22Rv1 (cell line): ENCODE results near the gene GPA33.

Source experiments
- H3K27ac ChIP-seq: fragments of 450-650 bp; 2 replicates; pipeline ENCODE4 v1.5.1; 2017
- CTCF ChIP-seq: fragments of 450-650 bp; IDR thresholded peaks from 2 replicates; pipeline ENCODE4 v1.5.1; 2017; ENCODE audit warnings: mild to moderate bottlenecking
- ZFX ChIP-seq: fragments of 450-650 bp; IDR thresholded peaks from 2 replicates; pipeline ENCODE4 v1.6.1; 2017; ENCODE audit warnings: antibody characterized with exemption, borderline replicate concordance

GPA33 gene

GRCh38 chr1:167064621-167065020, 25.6 kb downstream of the GPA33 start:
- no peak for TF ChIP-seq CTCF
- no peak for TF ChIP-seq ZFX
- H3K27ac ChIP-seq, result no peak overlapping the region

- no peak for TF ChIP-seq ZFX
- no peak for TF ChIP-seq CTCF
Observed at GRCh38 chr1:167061073-167061464, 29.1 kb downstream of the GPA33 start.

DNA sequence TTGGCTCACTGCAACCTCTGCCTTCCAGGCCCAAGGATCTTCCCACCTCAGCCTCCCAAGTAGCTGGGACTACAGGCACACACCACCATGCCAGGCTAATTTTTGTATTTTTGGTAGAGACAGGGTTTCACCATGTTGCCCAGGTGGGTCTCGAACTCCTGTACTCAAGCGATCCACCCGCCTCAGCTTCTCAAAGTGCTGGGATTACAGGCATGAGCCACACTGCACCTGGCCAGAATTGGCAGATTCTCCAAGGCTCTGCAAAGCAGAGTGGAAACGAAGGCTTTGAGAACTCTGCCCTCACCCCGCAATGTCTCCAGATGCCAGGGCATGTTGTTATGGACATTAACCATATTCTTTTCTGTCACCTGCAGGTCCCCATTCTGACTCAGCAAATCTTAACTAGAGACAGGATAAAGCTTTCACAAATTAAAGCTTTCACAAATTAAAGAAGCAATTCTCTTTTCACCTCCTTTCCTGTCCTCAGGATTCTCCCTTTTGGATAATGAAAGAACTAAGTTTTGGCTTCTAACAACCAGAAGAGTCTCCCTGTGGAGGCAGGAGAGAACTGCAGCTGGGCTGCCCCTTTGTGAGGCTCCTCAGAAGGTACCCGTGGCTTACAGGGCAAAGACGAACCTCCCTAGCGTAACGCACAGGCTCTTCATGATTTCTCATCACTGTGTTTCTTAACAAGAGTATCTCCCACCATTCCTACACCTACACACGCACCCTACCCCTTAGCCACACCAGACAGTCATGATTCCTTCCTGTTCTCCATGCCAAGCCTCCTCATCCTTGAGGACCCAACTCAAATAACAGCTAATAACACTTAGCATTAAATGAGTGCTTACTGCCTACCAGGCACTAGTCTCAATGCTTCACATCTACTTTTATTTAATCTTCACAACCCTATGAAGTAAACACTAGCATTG, 29.8 kb downstream of the GPA33 start:
- no peak for TF ChIP-seq CTCF
- no peak for TF ChIP-seq ZFX

More at GRCh38 chr1:167061073-167061464, 29.1 kb downstream of the GPA33 start:
- no peak overlapping the region for H3K27ac ChIP-seq

DNA sequence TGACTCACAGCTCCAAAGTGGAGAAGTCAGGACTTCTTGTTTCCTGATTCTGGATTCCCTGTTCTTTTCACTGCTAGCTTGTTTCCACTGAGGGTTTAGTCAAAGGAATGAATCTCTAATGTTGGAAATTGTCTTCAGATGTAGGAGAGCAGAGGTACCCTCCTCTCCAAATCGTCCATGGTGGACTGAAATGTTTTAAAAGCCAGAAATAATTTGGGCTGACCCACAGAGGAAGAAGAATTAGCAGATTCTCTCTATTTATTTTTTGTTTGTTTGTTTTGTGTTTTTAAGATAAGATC, 30.4 kb downstream of the GPA33 start:
- no peak overlapping the region for H3K27ac ChIP-seq
- no peak for TF ChIP-seq ZFX
- no peak for TF ChIP-seq CTCF

More for the DNA sequence above, 29.8 kb downstream of the GPA33 start:
- H3K27ac ChIP-seq, result no peak overlapping the region

DNA sequence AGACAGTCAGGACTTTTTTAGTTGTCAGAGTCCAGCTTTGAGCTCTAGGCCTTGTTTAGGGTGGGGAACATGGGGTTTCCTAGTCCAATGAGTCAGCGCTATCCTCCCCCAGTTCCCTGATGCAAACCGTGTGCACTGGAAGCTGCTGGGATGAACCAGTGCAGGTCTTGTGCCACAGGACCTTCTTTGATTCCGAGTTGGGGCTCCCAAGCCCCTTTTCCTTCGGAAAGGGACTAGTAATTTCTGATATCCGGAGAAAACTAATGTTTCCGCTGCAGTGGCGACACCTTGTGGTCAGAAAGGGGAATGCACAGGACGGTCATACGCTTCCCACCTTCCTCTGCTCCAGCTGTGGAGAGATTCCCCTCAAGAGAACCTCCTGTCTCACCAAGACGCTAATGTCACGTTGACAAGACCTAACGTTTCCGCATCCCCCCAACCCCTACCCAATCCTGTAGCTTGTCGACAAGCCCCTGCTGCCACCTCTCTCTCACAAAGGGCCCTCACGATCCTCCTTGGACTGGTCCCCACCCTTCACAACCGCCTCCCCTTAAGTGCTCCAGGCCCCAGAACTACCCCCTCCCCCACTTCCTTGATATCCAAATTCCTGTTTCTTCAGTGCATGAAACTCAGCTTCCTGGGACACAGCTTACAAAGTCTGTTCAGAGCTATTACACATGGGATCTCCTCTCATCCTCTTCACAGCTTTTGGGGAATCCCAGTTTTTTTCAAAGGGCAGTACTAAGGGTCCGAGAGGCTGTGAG, 30.9 kb downstream of the GPA33 start:
- no peak overlapping the region for H3K27ac ChIP-seq
- TF ChIP-seq CTCF, result peak; percentile 98
- TF ChIP-seq ZFX, result no peak

DNA sequence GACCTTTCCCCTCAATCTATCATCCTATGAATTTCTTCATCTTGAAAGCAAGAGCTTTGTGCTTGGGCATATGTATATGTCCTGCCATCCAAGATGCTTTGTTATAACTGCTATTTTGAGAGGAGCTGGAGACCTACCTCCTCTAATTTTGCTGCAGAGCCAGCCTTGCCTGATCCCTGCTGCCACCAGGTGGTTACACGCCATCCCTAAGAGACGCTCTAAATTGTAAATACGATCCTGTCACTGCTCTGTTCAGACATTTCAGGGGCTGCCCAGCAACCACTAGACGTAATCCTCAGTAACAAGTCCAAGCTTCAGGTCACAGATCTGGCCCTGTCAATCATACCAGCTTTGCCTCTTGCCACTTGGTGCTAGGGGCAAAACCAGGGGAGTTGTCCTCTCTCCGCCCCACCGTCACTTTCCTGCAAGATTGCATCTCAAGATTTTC, 32.9 kb downstream of the GPA33 start:
- TF ChIP-seq ZFX (no peak), CTCF (peak; percentile 90)
- no peak overlapping the region for H3K27ac ChIP-seq
